ENCODE measurements around the gene PCNA.
"Not testable (repeated sequence)": the region's sequence is repeated elsewhere in the genome, so short reads cannot be mapped to it uniquely, and the experiment has no call there.

The PCNA gene

DNA sequence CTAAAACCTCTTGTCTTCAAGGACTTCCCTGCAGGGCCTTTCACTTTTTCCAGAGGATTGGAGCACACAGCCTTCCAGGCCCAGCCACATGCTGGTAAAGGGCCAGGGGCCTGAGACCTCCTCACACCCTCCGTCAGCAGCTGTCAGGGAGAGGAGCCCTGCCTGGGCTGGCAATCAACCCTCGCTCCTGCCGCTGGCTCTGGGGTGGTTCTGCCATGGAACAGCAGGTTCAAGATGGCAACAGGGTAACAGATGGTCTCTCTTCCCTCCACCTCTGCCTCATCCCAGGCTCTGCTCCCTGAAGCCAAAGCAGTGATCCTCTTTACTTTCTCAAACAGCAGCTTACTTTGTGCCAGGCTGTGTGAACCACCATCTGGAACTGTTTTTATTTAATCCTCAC is 23.8 kb downstream of the PCNA start:
- no peak for DNase-seq

GRCh38 chr20:5095454-5095853 is 24.3 kb downstream of the PCNA start:
- DNase-seq = no peak

DNA sequence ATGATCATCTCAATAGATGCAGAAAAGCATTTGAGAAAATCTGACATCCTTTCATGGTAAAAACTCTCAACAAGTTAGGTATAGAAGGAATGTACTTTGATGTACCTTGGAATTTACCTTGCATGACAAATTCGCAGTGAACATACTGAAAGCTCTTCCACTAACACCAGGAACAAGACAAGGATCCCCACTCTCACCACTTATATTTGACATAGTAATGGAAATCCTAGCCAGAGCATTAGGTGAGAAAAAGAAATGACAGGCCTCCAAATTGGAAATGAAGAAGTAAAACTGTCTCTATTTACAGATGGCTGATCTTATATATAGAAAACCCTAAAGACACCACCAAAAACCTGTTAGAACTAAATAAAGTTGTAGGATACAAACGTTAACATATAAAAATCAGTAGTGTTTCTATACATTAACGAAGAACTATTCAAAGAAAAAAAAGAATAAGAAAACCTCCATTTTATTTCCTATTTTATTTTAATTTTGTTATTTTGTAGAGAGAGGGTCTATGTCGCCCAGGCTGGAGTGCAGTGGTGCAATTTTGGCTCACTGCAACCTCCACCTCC is 26.9 kb downstream of the PCNA start:
- no peak for DNase-seq

DNA sequence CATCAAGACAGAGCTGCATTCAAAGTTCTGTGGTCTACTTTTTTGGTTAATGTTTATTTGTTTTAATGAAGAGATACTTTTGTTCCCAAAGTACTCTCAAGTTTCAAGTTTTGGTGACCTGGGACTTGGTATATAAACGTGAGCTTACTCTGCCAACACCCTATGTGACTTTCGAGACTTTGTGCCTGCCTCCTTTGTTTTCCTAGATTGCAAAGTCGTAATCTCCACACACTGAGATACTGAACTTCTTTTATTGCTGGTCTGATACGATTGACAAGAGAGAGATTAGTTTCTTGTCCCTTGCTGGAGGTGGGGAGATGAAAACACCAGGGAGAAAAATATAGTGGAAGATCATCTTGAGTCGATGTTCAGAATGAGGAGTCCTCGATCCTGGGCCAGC is 27.9 kb downstream of the PCNA start:
- DNase-seq = no peak

GRCh38 chr20:5090191-5090590 is 29.6 kb downstream of the PCNA start:
- no peak for DNase-seq

GRCh38 chr20:5088688-5089087 is 31.1 kb downstream of the PCNA start:
- no peak for DNase-seq

DNA sequence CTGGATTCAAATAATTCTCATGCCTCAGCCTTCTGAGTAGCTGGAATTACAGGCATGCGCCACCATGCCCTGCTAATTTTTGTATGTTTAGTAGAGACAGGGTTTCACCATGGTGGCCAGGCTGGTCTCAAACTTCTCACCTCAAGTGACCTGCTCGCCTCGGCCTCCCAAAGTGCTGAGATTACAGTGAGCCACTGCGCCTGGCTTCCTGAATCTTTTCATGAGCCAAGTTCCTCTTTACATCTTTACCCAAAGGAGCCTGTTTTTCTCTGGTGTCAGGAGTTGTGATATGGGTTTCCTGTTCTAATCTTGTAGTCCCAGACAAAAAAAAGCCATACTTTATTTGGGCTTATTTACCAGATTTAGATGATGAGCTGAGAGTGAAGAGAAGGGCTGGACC is 34.4 kb downstream of the PCNA start:
- DNase-seq = no peak

DNA sequence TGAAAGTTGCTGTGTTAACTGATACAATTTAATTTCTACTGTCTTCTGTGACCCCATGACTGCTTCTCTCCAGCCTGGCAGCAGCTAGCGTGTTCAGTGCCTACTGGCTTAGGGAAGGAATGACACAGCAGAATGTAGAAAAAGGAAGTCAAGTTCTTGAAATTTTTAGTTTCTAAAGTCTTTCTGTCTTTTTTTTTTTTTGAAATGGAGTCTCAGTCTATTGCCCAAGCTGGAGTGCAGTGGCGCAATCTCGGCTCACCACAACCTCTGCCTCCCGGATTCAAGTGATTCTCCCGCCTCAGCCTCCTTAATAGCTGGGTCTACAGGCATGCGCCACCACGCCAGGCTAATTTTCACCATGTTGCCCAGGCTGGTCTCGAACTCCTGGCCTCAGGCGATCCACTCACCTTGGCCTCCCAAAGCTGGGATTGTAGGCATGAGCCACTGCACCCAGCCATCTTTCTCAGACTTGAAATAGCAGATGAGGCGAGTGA is 39.3 kb downstream of the PCNA start:
- DNase-seq = peak; percentile 20

DNA sequence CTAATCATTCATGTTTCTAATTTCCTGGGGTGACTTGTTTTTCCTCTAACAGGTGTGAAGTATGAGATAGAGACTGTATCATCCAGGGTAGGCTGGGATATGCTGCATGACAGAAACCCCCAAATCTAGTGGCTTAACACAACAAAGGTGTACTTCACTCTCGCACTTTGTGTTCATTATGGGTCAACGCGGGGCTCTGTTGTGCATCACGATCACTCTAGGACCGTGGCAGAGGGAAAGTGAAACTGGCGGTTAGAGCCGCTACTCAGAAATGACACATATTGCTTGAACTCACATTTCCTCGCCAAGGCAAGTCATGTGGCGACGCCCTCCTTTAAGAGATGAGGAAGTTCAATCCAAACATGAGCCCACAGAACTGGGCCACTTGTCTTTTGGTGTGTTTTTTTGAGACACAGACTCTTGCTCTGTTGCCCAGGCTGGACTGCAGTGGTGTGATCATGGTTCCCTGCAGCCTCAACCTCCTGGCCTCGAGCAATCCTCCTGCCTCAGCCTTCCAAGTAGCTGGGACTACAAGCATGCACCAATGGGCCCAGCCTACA is 41.3 kb downstream of the PCNA start:
- peak; percentile 74 for DNase-seq

- DNase-seq = no peak
Observed at GRCh38 chr20:5077761-5078387, 41.9 kb downstream of the PCNA start.

GRCh38 chr20:5076913-5077312 is 42.8 kb downstream of the PCNA start:
- DNase-seq = not testable (repeated sequence)

GRCh38 chr20:5074232-5074674 is 45.5 kb downstream of the PCNA start:
- DNase-seq = no peak

GRCh38 chr20:5073660-5074231 is 46.0 kb downstream of the PCNA start:
- DNase-seq = no peak

GRCh38 chr20:5072756-5073659 is 46.8 kb downstream of the PCNA start:
- DNase-seq = no peak

DNA sequence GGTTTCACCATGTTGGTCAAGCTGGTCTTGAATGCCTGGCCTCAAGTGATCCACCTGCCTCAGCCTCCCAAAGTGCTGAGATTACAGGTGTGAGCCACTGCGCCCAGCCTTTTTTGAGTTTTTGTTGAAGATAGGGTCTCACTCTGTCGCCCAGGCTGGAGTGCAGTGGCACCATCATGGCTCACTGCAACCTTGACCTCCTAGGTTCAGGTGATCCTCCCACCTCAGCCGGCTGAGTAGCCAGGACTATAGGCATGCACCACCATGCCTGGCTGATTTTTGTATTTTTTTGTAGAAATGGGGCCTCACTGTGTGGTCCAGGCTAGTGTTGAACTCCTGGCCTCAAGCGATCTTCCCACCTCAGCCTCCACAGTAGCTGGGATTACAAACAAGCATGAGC is 47.8 kb downstream of the PCNA start:
- DNase-seq = not testable (repeated sequence)

DNA sequence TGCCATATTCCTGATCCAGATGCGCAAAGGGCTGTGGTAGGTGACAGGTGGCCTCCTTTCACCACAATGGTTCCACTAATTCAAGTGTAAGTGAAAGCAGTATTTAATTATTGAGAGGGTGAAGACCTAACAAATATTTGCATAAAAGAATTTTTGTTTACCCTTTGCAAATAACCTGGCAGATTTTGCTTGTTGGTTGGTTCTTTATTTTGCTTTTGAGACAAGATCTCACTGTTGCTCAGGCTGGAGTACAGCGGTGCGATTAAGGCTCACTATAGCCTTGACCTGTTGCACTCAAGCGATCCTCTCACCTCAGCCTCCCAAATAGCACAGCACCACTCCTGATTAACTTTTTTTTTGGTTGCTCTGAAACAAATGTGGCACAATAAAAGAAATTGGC is 49.2 kb downstream of the PCNA start:
- DNase-seq = no peak

- DNase-seq = no peak
Observed at GRCh38 chr20:5070081-5070480, 49.7 kb downstream of the PCNA start.

- no peak for DNase-seq
Observed at GRCh38 chr20:5069141-5069806, 50.5 kb downstream of the PCNA start.

GRCh38 chr20:5067877-5068645 is 51.7 kb downstream of the PCNA start:
- no peak for DNase-seq

- peak; percentile 98 for DNase-seq
Observed at GRCh38 chr20:5065879-5066383, 53.8 kb downstream of the PCNA start.

GRCh38 chr20:5065166-5065878 is 54.4 kb downstream of the PCNA start:
- DNase-seq = peak; percentile 91
